CMK (cell line): ENCODE measurements around the gene GYS1.
"Not testable (repeated sequence)": the region's sequence is repeated elsewhere in the genome, so short reads cannot be mapped to it uniquely, and the experiment has no call there.

Source experiments
- DNase-seq: peaks from one replicate; pipeline ENCODE4 v3.0.0-alpha.2; 2010; ENCODE audit warnings: low read depth

The GYS1 gene

DNA sequence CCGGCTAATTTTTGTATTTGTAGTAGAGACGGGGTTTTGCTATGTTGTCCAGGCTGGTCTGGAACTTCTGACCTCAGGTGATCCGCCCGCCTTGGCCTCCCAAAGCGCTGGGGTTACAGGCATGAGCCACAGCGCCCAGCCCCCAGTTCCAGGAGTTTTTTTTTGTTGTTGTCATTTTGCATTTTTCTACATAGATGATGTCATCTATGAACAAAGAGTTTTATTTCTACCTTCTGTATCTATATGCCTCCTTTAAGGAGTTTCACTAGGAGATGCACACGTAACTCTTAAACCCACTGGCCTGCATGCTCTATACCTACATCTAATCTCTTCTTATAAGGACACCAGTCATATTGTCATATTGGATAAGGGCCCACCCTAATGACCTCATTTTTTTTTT is 54.9 kb downstream of the GYS1 start:
- DNase-seq, result no peak

DNA sequence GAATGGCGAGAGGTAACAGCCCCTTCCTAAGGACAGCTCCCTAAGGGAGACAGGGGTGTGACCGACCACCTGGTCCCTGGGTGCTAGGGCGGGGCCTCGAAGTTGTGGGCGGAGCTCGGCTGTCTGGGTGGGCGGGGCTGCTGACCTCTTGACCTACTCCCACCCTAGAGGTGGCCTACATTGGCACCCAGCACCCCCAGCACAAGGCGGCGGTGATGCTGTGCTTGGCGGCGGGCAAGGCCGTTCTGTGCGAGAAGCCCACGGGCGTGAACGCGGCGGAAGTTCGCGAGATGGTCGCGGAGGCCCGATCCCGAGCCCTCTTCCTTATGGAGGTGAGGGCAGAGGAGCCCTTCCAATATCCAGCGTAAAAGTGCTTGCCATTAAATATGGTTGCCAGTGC is 57.2 kb downstream of the GYS1 start:
- DNase-seq, result no peak

DNA sequence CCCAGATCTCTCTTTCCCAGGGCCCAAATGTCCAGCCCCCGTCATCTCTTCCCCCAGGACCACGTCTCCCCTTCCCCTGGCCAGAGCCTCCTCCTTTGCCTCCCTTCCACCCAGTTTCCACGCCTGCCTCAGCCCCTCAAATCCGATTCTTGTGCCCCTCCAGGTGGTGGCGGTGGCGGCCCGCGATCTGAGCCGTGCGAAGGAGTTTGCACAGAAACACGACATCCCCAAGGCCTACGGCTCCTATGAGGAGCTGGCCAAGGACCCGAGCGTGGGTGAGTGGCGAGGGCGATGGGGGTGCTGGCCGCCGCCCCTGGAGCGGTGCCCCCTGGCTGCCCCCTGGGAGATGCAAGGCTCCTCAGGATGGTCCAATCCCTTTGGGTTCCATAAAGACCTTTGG is 58.3 kb downstream of the GYS1 start:
- DNase-seq, result no peak

DNA sequence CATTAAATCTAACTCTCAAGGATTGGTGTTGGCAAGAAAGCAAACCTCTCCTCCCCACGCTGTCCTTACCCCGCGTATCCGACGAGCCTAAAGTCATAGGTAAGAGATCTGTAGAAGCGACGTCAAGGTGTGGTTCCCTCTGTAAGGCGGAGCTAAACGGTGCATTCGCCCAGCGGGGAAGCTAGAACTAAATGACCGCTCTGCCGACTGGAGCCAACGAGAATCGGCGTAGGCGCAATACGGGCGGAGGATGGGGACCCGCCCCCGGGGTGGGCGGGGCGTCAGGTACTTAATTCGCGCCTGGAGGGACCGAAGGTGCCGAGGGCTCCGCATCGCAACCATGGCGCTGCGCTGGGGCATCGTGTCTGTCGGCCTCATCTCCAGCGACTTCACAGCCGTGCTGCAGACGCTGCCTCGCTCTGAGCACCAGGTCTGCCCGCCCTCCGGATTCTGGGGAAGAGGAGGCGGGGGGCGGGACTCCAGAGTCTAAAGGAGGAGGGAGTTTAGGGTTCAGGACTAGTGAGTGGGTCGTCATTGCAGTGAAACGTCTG is 59.7 kb downstream of the GYS1 start, which contains the start of gene DHDH:
Gene DHDH, plus strand, starts transcription at position 318 of the 551 bp plus-strand sequence. Its CDS starts 23 bp downstream, at position 341.
- DNase-seq, result peak; percentile 71

DNA sequence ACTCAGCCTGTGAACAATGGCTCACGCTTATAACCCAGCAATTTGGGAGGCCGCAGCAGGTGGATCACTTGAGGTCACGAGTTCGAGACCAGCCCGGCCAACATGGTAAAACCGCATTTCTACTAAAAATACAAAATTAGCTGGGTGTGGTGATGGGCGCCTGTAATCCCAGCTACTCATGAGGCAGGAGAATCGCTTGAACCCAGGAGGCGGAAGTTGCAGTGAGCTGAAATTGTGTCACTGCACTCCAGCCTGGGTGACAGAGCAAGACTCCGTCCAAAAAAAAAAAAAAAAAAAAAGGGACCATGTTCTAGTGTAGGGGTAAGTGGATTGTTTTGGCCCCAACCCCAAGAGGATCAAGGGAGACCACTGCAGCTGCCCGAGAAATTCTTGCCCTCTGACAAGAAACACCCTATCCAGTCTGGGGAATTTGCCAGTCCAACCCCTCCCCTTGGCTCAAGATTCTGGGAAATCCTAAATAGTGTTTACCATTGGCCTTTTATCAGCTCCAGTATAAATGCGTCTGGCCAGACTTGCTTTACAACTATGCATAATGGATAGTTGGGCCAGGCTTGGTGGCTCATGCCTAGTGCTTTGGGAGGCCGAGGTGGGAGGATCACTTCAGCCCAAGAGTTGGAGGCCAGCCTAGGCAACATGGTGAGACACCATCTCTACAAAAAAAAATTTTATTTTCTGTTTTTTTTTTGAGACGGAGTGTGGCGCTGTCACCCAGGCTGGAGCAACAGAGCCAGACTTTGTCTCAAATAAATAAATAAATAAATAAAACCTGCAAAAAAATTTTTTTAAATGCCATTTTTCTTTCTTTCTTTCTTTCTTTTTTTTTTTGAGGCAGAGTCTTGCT is 64.7 kb downstream of the GYS1 start:
- DNase-seq, result no peak

- not testable (repeated sequence) for DNase-seq
Measured at GRCh38 chr19:48927692-48928091, 65.4 kb downstream of the GYS1 start.

- DNase-seq, result no peak
Measured at GRCh38 chr19:48926909-48927308, 66.2 kb downstream of the GYS1 start.

GRCh38 chr19:48925890-48926289 is 67.2 kb downstream of the GYS1 start:
- not testable (repeated sequence) for DNase-seq

DNA sequence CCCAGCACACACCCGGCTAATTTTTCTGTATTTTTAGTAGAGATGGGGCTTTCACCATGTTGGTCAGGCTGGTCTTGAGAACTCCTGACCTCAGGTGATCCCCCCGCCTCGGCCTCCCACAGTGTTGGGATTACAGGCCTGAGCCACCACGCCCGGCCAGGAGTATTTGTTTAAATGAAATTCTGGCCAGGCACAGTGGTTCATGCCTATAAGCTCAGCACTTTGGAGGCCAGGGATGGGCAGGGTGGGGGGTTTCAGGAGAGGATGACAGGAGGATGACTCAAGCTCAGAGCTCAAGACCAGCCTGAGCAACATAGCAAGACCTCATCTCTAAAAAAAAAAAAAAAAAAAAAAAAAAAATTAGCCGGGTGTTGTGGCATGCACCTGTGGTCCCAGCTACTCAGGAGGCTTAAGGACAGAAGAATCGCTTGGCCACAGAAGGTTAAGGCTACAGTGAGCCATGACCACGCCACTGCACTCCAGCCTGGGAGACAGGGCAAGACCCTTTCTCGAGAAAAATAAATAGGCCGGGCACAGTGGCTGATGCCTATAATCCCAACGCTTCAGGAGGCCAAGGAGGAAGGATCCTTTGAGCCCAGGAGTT is 67.8 kb downstream of the GYS1 start:
- no peak for DNase-seq

DNA sequence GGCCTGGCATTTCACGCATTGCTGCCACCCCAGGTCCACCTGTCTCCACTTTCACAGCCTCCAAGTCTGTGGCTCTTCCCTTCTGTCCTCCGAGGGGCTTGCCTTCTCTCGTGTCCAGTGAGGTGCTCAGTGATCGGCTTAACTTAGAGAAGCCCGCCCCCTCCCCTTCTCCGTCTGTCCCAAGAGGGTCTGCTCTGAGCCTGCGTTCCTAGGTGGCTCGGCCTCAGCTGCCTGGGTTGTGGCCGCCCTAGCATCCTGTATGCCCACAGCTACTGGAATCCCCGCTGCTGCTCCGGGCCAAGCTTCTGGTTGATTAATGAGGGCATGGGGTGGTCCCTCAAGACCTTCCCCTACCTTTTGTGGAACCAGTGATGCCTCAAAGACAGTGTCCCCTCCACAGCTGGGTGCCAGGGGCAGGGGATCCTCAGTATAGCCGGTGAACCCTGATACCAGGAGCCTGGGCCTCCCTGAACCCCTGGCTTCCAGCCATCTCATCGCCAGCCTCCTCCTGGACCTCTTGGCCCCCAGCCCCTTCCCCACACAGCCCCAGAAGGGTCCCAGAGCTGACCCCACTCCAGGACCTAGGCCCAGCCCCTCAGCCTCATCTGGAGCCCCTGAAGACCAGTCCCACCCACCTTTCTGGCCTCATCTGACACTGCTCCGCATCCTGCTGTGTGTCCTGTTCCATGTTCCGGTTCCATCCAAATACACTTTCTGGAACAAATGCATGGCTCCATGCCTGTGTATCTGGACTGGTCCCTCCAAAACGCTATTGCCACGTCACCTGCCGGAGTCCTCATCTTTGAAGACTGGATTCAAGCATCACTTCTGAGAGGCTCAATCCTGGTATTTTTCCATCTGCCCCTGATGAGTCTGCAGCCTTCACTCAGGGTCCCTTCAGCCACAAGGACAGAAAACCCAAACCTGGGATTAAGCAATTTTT is 70.3 kb downstream of the GYS1 start:
- DNase-seq, result no peak

- no peak for DNase-seq
Measured at GRCh38 chr19:48921721-48922500, 71.2 kb downstream of the GYS1 start.

GRCh38 chr19:48920949-48921348 is 72.2 kb downstream of the GYS1 start:
- no peak for DNase-seq

DNA sequence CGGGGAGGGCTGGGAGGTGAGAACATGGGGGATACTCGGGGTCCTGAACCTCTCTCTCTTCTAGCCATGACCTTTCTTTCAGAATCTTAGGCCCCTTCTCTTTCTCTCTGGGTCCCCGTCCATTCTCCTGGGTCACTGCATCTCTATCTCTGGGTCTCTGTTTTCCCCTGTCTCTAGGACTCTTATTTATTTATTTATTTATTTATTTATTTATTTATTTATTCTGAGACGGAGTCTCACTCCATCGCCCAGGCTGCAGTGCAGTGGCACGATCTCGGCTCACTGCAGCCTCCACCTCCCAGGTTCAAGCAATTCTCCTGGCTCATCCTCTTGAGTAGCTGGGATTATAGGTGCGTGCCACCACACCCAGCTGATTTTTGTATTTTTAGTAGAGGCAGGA is 73.8 kb downstream of the GYS1 start:
- not testable (repeated sequence) for DNase-seq

DNA sequence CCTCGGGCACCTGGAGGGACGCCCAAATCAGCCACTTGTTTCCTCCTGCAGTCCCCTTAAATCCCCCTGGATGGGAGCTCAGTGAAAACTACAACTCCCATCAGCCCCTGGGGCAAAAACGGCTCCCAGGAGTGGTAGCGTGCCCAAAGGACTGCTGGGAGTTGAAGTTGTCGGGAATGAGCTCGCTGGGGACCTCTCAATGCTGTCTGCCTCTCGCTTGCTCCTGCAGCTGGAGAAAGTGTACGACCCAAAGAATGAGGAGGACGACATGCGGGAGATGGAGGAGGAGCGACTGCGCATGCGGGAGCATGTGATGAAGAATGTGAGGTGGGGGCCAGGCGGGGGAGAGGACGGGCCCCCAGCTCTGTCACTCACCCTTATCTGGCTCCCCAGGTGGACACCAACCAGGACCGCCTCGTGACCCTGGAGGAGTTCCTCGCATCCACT is 74.3 kb downstream of the GYS1 start:
- no peak for DNase-seq
